OCI-LY7 (cell line): Measurements from ENCODE around the gene SNX25. TPM values are rescaled to one million over a fixed set of nuclear protein-coding genes. Genes with fewer than 3 reads are reported as not detected.
A peak's percentile ranks its signal among the peaks of the same experiment; 100 is the strongest.

Source experiments
- BruUV-seq: library from RNA; stranded (reverse); fragments of 400-500 nt; replicated peaks from 2 replicates; lab custom pipeline; 2021; lab: Mats Ljungman, UMichigan
- CTCF ChIA-PET: fragments of 300-600 bp; sonication (Branson Sonifier 250); formaldehyde crosslinking; loops from one replicate; lab custom pipeline; 2022; ENCODE audit warnings: antibody characterized with exemption; ENCODE audit not compliant: unreplicated experiment; lab: Charles Lee
- POLR2A ChIA-PET: fragments of 300-600 bp; sonication (Branson Sonifier 250); formaldehyde crosslinking; loops from one replicate; lab custom pipeline; 2022; ENCODE audit warnings: antibody characterized with exemption; lab: Charles Lee
- DNase-seq: peaks from one replicate; pipeline ENCODE4 v3.0.0-alpha.2; 2015; ENCODE audit warnings: low spot score
- H2AFZ ChIP-seq: fragments of 200-600 bp; sonication (generic), shearing (Covaris generic); 2 replicates; pipeline ENCODE4 v1.6.1; 2014; ENCODE audit warnings: mild to moderate bottlenecking, antibody characterized with exemption, low read length, moderate library complexity
- H3K27ac ChIP-seq: fragments of 200-600 bp; sonication (generic); 2 replicates; pipeline ENCODE4 v1.5.1; 2014; ENCODE audit warnings: mixed run types, low read depth, mild to moderate bottlenecking, moderate library complexity, low read length, inconsistent platforms; ENCODE audit not compliant: poor library complexity, severe bottlenecking
- H3K36me3 ChIP-seq: fragments of 200-600 bp; sonication (generic); 2 replicates; pipeline ENCODE4 v1.6.1; 2014; ENCODE audit warnings: mild to moderate bottlenecking, antibody characterized with exemption, low read length, moderate library complexity, mixed read lengths; ENCODE audit not compliant: insufficient read depth
- H3K4me1 ChIP-seq: fragments of 200-600 bp; sonication (generic); 2 replicates; pipeline ENCODE4 v1.5.1; 2014; ENCODE audit warnings: mild to moderate bottlenecking, low read length; ENCODE audit not compliant: insufficient read depth, poor library complexity, severe bottlenecking
- H3K4me2 ChIP-seq: fragments of 200-600 bp; sonication (generic); 2 replicates; pipeline ENCODE4 v1.6.1; 2014; ENCODE audit warnings: mild to moderate bottlenecking, low read length
- H3K4me3 ChIP-seq: fragments of 200-600 bp; sonication (generic); 2 replicates; pipeline ENCODE4 v1.5.1; 2014; ENCODE audit warnings: mild to moderate bottlenecking, low read depth, low read length; ENCODE audit not compliant: poor library complexity, severe bottlenecking
- H3K79me2 ChIP-seq: fragments of 200-600 bp; sonication (generic); 2 replicates; pipeline ENCODE4 v1.6.1; 2016; ENCODE audit warnings: low read depth, mild to moderate bottlenecking, low read length, moderate library complexity, mixed read lengths; ENCODE audit not compliant: insufficient read depth
- H3K9me2 ChIP-seq: fragments of 200-600 bp; sonication (generic); 2 replicates; pipeline ENCODE4 v1.6.1; 2016; ENCODE audit warnings: mild to moderate bottlenecking, low read length, mixed read lengths; ENCODE audit not compliant: insufficient read depth
- H3K9me3 ChIP-seq: fragments of 200-600 bp; sonication (generic); 2 replicates; pipeline ENCODE4 v1.6.1; 2014; ENCODE audit warnings: mild to moderate bottlenecking, mixed run types, low read length, mixed read lengths
- H4K20me1 ChIP-seq: fragments of 200-600 bp; sonication (generic); 2 replicates; pipeline ENCODE4 v1.6.1; 2014; ENCODE audit warnings: mild to moderate bottlenecking, antibody characterized with exemption, low read length, moderate library complexity, mixed read lengths; ENCODE audit not compliant: insufficient read depth
- CTCF ChIP-seq: fragments of 200-600 bp; sonication (generic); conservative IDR thresholded peaks from 2 replicates; pipeline ENCODE4 v1.5.1; 2014; ENCODE audit warnings: mild to moderate bottlenecking, antibody characterized with exemption, low read length, moderate library complexity, mixed read lengths
- EZH2phosphoT487 ChIP-seq: fragments of 200-600 bp; sonication (generic); IDR thresholded peaks from 2 replicates; pipeline ENCODE4 v1.6.1; 2018; ENCODE audit warnings: low read depth, borderline replicate concordance, mild to moderate bottlenecking, mixed run types, antibody characterized with exemption, low read length, moderate library complexity, mixed read lengths
- intact Hi-C: fragments of 100-400 bp; cut with micrococcal nuclease; formaldehyde crosslinking; loops from one replicate; pipeline ENCODE4 v1.10.0; 2022; ENCODE audit not compliant: unreplicated experiment
- total RNA-seq, 2 experiments: library from RNA; depleted of rRNA in 1 of 2; stranded (reverse); fragments of >200 nt in 1 of 2; shearing (Covaris generic) in 1 of 2; gene quantifications; 2 replicates each; pipeline ENCODE4 v1.2.3, GENCODE V29; 2014 to 2022

SNX25 gene
- total RNA-seq, 2 experiments from 2014 or later: 33.7 to 55.6 TPM

DNA sequence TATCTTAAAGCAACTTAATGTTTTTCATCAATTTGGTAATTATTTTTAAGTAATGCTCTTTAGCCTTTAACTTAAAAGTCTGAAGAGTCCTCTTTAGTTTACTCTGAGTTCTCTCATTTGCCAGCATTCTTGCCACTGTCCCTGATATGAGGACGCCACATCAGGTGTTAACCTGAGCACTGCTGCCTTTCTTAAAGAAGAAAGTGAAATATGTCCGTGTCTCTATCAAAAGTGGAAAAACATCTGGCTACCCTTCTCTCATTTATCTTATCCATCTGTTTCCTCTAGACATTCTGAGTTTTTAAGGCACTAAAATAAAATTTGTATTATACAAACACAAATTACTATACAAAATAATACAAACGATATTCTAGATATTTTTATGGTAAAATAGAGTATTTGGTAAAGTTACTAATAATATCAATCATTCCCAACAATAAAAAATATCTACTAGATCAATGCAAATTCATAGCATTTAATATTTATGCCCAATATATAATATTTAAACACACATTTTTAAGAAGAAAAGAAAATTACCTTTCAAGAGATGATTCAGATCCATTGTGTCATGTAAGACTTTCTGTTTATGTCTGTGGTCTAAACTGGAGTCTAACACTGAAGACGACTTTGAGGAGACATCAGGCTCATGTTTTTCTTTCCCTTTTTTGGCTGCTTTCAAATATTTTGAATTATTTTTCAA is 19.6 kb upstream of the SNX25 start:
- Histone ChIP-seq H3K4me3 (no peak overlapping the region), H4K20me1 (peaks cover under 1% of the 10 kb centered on the region; the same call in 1 of the 2 replicates), H3K9me3 (no peaks in the 10 kb centered on the region), H3K4me2 (no peak overlapping the region), H2AFZ (no peak overlapping the region), H3K36me3 (peaks cover 37% of the 10 kb centered on the region), H3K4me1 (peaks cover 11% of the 10 kb centered on the region), H3K9me2 (no peaks in the 10 kb centered on the region), H3K27ac (no peak overlapping the region), H3K79me2 (peaks cover 17% of the 10 kb centered on the region; the same call in 1 of the 2 replicates)
- ChIA-PET CTCF (no interaction called here), POLR2A (no interaction called here)
- BruUV-seq: no TSS peak
- intact Hi-C loops: no loop called here
- no peak for TF ChIP-seq CTCF
- no peak for TF ChIP-seq EZH2phosphoT487
- DNase-seq: no peak

GRCh38 chr4:185190306-185190856 is 19.0 kb upstream of the SNX25 start:
- intact Hi-C loops: no loop called here
- no peak overlapping the region for H3K4me3 ChIP-seq
- ChIA-PET CTCF (no interaction called here), POLR2A (no interaction called here)
- BruUV-seq: TSS peak; percentile 81
- TF ChIP-seq CTCF (no peak), EZH2phosphoT487 (no peak)
- peaks cover 14% of the 10 kb centered on the region; the same call in 1 of the 2 replicates for H3K79me2 ChIP-seq
- H3K9me2 ChIP-seq: no peaks in the 10 kb centered on the region
- no peak for DNase-seq
- no peak overlapping the region for H3K4me2 ChIP-seq
- peaks cover 41% of the 10 kb centered on the region for H3K36me3 ChIP-seq
- H3K9me3 ChIP-seq: no peaks in the 10 kb centered on the region
- peaks cover 6% of the 10 kb centered on the region for H3K4me1 ChIP-seq
- peaks cover 3% of the 10 kb centered on the region; the same call in 1 of the 2 replicates for H4K20me1 ChIP-seq
- H2AFZ ChIP-seq: no peak overlapping the region
- H3K27ac ChIP-seq: no peak overlapping the region

GRCh38 chr4:185192059-185192458 is 17.3 kb upstream of the SNX25 start:
- no peaks in the 10 kb centered on the region for H3K9me2 ChIP-seq
- H3K27ac ChIP-seq: no peak overlapping the region
- H3K9me3 ChIP-seq: no peaks in the 10 kb centered on the region
- ChIA-PET CTCF (no interaction called here), POLR2A (interaction anchor here (0.6 to 0.7 kb wide), 2 partner anchors 51 to 405 kb away, joined by 3 to 8 read pairs; no protein-coding TSS in a partner anchor)
- H3K36me3 ChIP-seq: peaks cover 40% of the 10 kb centered on the region
- no peak overlapping the region for H2AFZ ChIP-seq
- BruUV-seq: no TSS peak
- intact Hi-C loops: no loop called here
- H3K4me1 ChIP-seq: peaks cover 4% of the 10 kb centered on the region
- 0 out of 2 replicates have a peak overlapping the region, but pooled peaks have one; percentile 1 for H3K4me2 ChIP-seq
- peaks cover 11% of the 10 kb centered on the region; the same call in 1 of the 2 replicates for H3K79me2 ChIP-seq
- TF ChIP-seq CTCF (no peak), EZH2phosphoT487 (no peak)
- peaks cover 3% of the 10 kb centered on the region; the same call in 1 of the 2 replicates for H4K20me1 ChIP-seq
- no peak for DNase-seq
- no peak overlapping the region for H3K4me3 ChIP-seq
